HEK293 (cell line): ENCODE measurements around the gene DCST2.

Experiments
- CTCF ChIA-PET: fragments of 350-600 bp; formaldehyde crosslinking; extraction: SDS; loops from one replicate; lab custom pipeline; 2021; ENCODE audit warnings: antibody characterized with exemption; lab: Yijun Ruan, JAX
- POLR2A ChIA-PET: fragments of 300-600 bp; formaldehyde crosslinking; extraction: SDS; loops from one replicate; lab custom pipeline; 2020; ENCODE audit warnings: antibody characterized with exemption, inconsistent platforms; lab: Yijun Ruan, JAX
- H3K27ac ChIP-seq: fragments of 200-500 bp; sonication (Bioruptor generic); 2 replicates; pipeline ENCODE4 v1.5.1; 2014; ENCODE audit warnings: low read depth, low read length, control low read depth, inconsistent platforms; ENCODE audit errors: extremely low read depth
- H3K36me3 ChIP-seq, 2 experiments: fragments of 200-500 bp in 1 of 2; sonication (Bioruptor generic) in 1 of 2; 1 replicate in 1 of 2; 2 replicates in 1 of 2; pipeline ENCODE4 v1.5.1; 2014 to 2017; ENCODE audit warnings: inconsistent platforms in 2 of 2, low read length in 2 of 2; ENCODE audit not compliant: control insufficient read depth in 2 of 2, insufficient read depth in 1 of 2
- H3K4me1 ChIP-seq: fragments of 200-500 bp; sonication (Bioruptor generic); 2 replicates; pipeline ENCODE4 v1.5.1; 2014; ENCODE audit warnings: mild to moderate bottlenecking, low read length, inconsistent platforms; ENCODE audit not compliant: control insufficient read depth, insufficient read depth
- H3K4me3 ChIP-seq: 2 replicates; pipeline ENCODE4 v1.5.1; 2011; ENCODE audit warnings: low read depth, mild to moderate bottlenecking, control low read depth, low read length, moderate library complexity
- H3K9me3 ChIP-seq: fragments of 200-500 bp; sonication (Bioruptor generic); 2 replicates; pipeline ENCODE4 v1.5.1; 2014; ENCODE audit warnings: low read depth, low read length, inconsistent platforms; ENCODE audit not compliant: control insufficient read depth, insufficient read depth
- BCL11A ChIP-seq: fragments of 450-650 bp; formaldehyde crosslinking; IDR thresholded peaks from 2 replicates; pipeline ENCODE4 v1.5.1; 2016; ENCODE audit warnings: low read depth, missing biosample characterization, missing genetic modification characterization
- EGR2 ChIP-seq: fragments of 450-650 bp; formaldehyde crosslinking; IDR thresholded peaks from 2 replicates; pipeline ENCODE4 v1.5.1; 2016; ENCODE audit warnings: low read depth, missing biosample characterization, missing genetic modification characterization
- GLIS2 ChIP-seq: fragments of 450-650 bp; formaldehyde crosslinking; IDR thresholded peaks from 2 replicates; pipeline ENCODE4 v1.5.1; 2016; ENCODE audit warnings: missing biosample characterization, missing genetic modification characterization
- KLF1 ChIP-seq: fragments of 450-650 bp; formaldehyde crosslinking; IDR thresholded peaks from 2 replicates; pipeline ENCODE4 v1.5.1; 2016; ENCODE audit warnings: missing biosample characterization, missing genetic modification characterization
- KLF9 ChIP-seq: fragments of 450-650 bp; formaldehyde crosslinking; IDR thresholded peaks from 2 replicates; pipeline ENCODE4 v1.5.1; 2016; ENCODE audit warnings: missing biosample characterization, missing genetic modification characterization, low read depth
- MZF1 ChIP-seq: fragments of 450-650 bp; formaldehyde crosslinking; IDR thresholded peaks from 2 replicates; pipeline ENCODE4 v1.5.1; 2017; ENCODE audit warnings: missing biosample characterization, missing genetic modification characterization, borderline replicate concordance
- PATZ1 ChIP-seq: fragments of 450-650 bp; formaldehyde crosslinking; IDR thresholded peaks from 2 replicates; pipeline ENCODE4 v1.5.1; 2016; ENCODE audit warnings: missing biosample characterization, missing genetic modification characterization
- PRDM1 ChIP-seq: fragments of 450-650 bp; formaldehyde crosslinking; IDR thresholded peaks from 2 replicates; pipeline ENCODE4; 2016; ENCODE audit warnings: missing biosample characterization, missing genetic modification characterization
- PRDM4 ChIP-seq: fragments of 450-650 bp; formaldehyde crosslinking; IDR thresholded peaks from 2 replicates; pipeline ENCODE4 v1.5.1; 2017; ENCODE audit warnings: missing biosample characterization, missing genetic modification characterization
- SETDB1 ChIP-seq: IDR thresholded peaks from one replicate; pipeline ENCODE4 v1.6.1; 2017; ENCODE audit warnings: mild to moderate bottlenecking, low read length, moderate library complexity, mixed read lengths; ENCODE audit not compliant: insufficient read length
- YY1 ChIP-seq: fragments of 450-650 bp; formaldehyde crosslinking; IDR thresholded peaks from 2 replicates; pipeline ENCODE4 v1.5.1; 2018; ENCODE audit warnings: missing biosample characterization, missing genetic modification characterization
- ZBTB20 ChIP-seq: fragments of 450-650 bp; formaldehyde crosslinking; IDR thresholded peaks from 2 replicates; pipeline ENCODE4 v1.5.1; 2016; ENCODE audit warnings: missing biosample characterization, missing genetic modification characterization
- ZBTB6 ChIP-seq: fragments of 450-650 bp; formaldehyde crosslinking; IDR thresholded peaks from 2 replicates; pipeline ENCODE4 v1.5.1; 2017; ENCODE audit warnings: missing biosample characterization, missing genetic modification characterization
- ZFP37 ChIP-seq: fragments of 450-650 bp; formaldehyde crosslinking; IDR thresholded peaks from 2 replicates; pipeline ENCODE4 v1.5.1; 2016; ENCODE audit warnings: missing biosample characterization, missing genetic modification characterization
- ZFP41 ChIP-seq: fragments of 450-650 bp; formaldehyde crosslinking; IDR thresholded peaks from 2 replicates; pipeline ENCODE4 v1.5.1; 2016; ENCODE audit warnings: missing biosample characterization, missing genetic modification characterization, borderline replicate concordance
- ZIC2 ChIP-seq: fragments of 450-650 bp; formaldehyde crosslinking; IDR thresholded peaks from 2 replicates; pipeline ENCODE4 v1.5.1; 2016; ENCODE audit warnings: missing biosample characterization, missing genetic modification characterization
- ZNF112 ChIP-seq: fragments of 450-650 bp; formaldehyde crosslinking; IDR thresholded peaks from 2 replicates; pipeline ENCODE4 v1.5.0; 2017; ENCODE audit warnings: missing biosample characterization, missing genetic modification characterization
- ZNF140 ChIP-seq: fragments of 450-650 bp; formaldehyde crosslinking; IDR thresholded peaks from 2 replicates; pipeline ENCODE4 v1.5.1; 2016; ENCODE audit warnings: missing biosample characterization, missing genetic modification characterization
- ZNF184 ChIP-seq: fragments of 450-650 bp; IDR thresholded peaks from 2 replicates; pipeline ENCODE4 v1.5.1; 2018; ENCODE audit warnings: missing biosample characterization, mild to moderate bottlenecking, missing genetic modification characterization
- ZNF202 ChIP-seq: fragments of 450-650 bp; formaldehyde crosslinking; IDR thresholded peaks from 2 replicates; pipeline ENCODE4 v1.5.1; 2016; ENCODE audit warnings: missing biosample characterization, missing genetic modification characterization, borderline replicate concordance
- ZNF24 ChIP-seq: fragments of 450-650 bp; formaldehyde crosslinking; IDR thresholded peaks from 2 replicates; pipeline ENCODE4 v1.5.1; 2016; ENCODE audit warnings: missing biosample characterization, missing genetic modification characterization
- ZNF473 ChIP-seq: fragments of 450-650 bp; formaldehyde crosslinking; IDR thresholded peaks from 2 replicates; pipeline ENCODE4 v1.5.1; 2017; ENCODE audit warnings: missing biosample characterization, missing genetic modification characterization
- ZNF488 ChIP-seq: fragments of 450-650 bp; formaldehyde crosslinking; IDR thresholded peaks from 2 replicates; pipeline ENCODE4 v1.5.1; 2016; ENCODE audit warnings: missing biosample characterization, missing genetic modification characterization
- ZNF514 ChIP-seq: fragments of 450-650 bp; formaldehyde crosslinking; IDR thresholded peaks from 2 replicates; pipeline ENCODE4 v1.5.1; 2016; ENCODE audit warnings: missing biosample characterization, missing genetic modification characterization
- ZNF629 ChIP-seq: fragments of 450-650 bp; formaldehyde crosslinking; IDR thresholded peaks from 2 replicates; pipeline ENCODE4 v1.5.1; 2017; ENCODE audit warnings: missing biosample characterization, missing genetic modification characterization
- ZNF658 ChIP-seq: fragments of 450-650 bp; formaldehyde crosslinking; IDR thresholded peaks from 2 replicates; pipeline ENCODE4; 2016; ENCODE audit warnings: missing biosample characterization, missing genetic modification characterization
- ZNF692 ChIP-seq: fragments of 450-650 bp; formaldehyde crosslinking; IDR thresholded peaks from 2 replicates; pipeline ENCODE4 v1.5.1; 2016; ENCODE audit warnings: missing biosample characterization, missing genetic modification characterization
- ZNF791 ChIP-seq: fragments of 450-650 bp; formaldehyde crosslinking; IDR thresholded peaks from 2 replicates; pipeline ENCODE4 v1.5.1; 2016; ENCODE audit warnings: missing biosample characterization, missing genetic modification characterization
- ZNF792 ChIP-seq: fragments of 450-650 bp; formaldehyde crosslinking; IDR thresholded peaks from 2 replicates; pipeline ENCODE4 v1.5.1; 2016; ENCODE audit warnings: missing biosample characterization, missing genetic modification characterization
- ZNF843 ChIP-seq: fragments of 450-650 bp; formaldehyde crosslinking; IDR thresholded peaks from 2 replicates; pipeline ENCODE4 v1.5.1; 2016; ENCODE audit warnings: missing biosample characterization, missing genetic modification characterization

The DCST2 gene

GRCh38 chr1:155017041-155017945 lies 16.3 kb downstream of the DCST2 start:
- ChIA-PET CTCF (interaction anchor here (0.6 to 3.3 kb wide), 41 partner anchors 8 to 331 kb away, joined by 3 to 38 read pairs (median 5); partner anchors contain the start of genes ADAM15, DCST1, DCST2 and EFNA3), POLR2A (interaction anchor here (0.7 to 2.2 kb wide), 13 partner anchors 11 to 67 kb away, joined by 3 to 12 read pairs (median 6); partner anchors contain the start of genes ADAM15, FLAD1, LENEP and PBXIP1)
- no peaks in the 10 kb centered on the region for H3K9me3 ChIP-seq
- peaks cover 7% of the 10 kb centered on the region for H3K4me1 ChIP-seq
- peaks cover 0 to 35% of the 10 kb centered on the region in 2 experiments; a peak in 1 of 3 replicates for H3K36me3 ChIP-seq
- peak overlapping the region; percentile 31 for H3K4me3 ChIP-seq
- peak overlapping the region; percentile 48 for H3K27ac ChIP-seq
- peak; percentile 96 for TF ChIP-seq ZBTB20
- TF ChIP-seq ZNF791 (tag by site-specific recombination), result no peak
- TF ChIP-seq ZNF488 (tag by site-specific recombination), result no peak
- no peak for TF ChIP-seq ZNF112 (tag by site-specific recombination)
- peak; percentile 85 for TF ChIP-seq ZNF629 (tag by site-specific recombination)
- peak; percentile 82 for TF ChIP-seq ZNF692
- peak; percentile 18 for TF ChIP-seq ZBTB6 (tag by site-specific recombination)
- TF ChIP-seq ZNF843 (tag by site-specific recombination), result peak; percentile 68; the same call in 1 of the 2 replicates
- TF ChIP-seq ZFP37, result peak; percentile 98
- TF ChIP-seq ZNF184, result 0 out of 2 replicates have a peak, but pooled peaks have one; percentile 49
- peak; percentile 98 for TF ChIP-seq GLIS2 (tag by site-specific recombination)
- TF ChIP-seq MZF1 (tag by site-specific recombination), result peak; percentile 75
- peak; percentile 68 for TF ChIP-seq ZNF24 (tag by site-specific recombination)
- peak; percentile 79 for TF ChIP-seq ZIC2 (tag by site-specific recombination)
- TF ChIP-seq ZNF514 (tag by site-specific recombination), result no peak
- TF ChIP-seq ZNF658 (tag by site-specific recombination), result no peak
- TF ChIP-seq BCL11A (tag by site-specific recombination), result peak; percentile 95
- TF ChIP-seq ZFP41, result no peak
- TF ChIP-seq PATZ1 (tag by site-specific recombination), result peak; percentile 100
- no peak for TF ChIP-seq ZNF473 (tag by site-specific recombination)
- TF ChIP-seq KLF9 (tag by site-specific recombination), result peak; percentile 97
- TF ChIP-seq ZNF202, result 0 out of 2 replicates have a peak, but pooled peaks have one; percentile 56
- no peak for TF ChIP-seq ZNF140 (tag by site-specific recombination)
- no peak for TF ChIP-seq PRDM1 (tag by site-specific recombination)
- 0 out of 2 replicates have a peak, but pooled peaks have one; percentile 21 for TF ChIP-seq ZNF792
- no peak for TF ChIP-seq PRDM4
- peak; percentile 19 for TF ChIP-seq SETDB1
- peak; percentile 100 for TF ChIP-seq KLF1 (tag by site-specific recombination)
- peak; percentile 93 for TF ChIP-seq YY1 (tag by site-specific recombination)
- peak; percentile 99 for TF ChIP-seq EGR2 (tag by site-specific recombination)
